ENCODE results near the gene ADCK1.
"Not testable (repeated sequence)": the region's sequence is repeated elsewhere in the genome, so short reads cannot be mapped to it uniquely, and the experiment has no call there.

- not testable (repeated sequence) for TF ChIP-seq CTCF (conservative IDR thresholded peaks at IDR 0.05; ENCODE audit: low read depth, low read length); EZH2phosphoT487 (IDR thresholded peaks at IDR 0.05; ENCODE audit: borderline replicate concordance, low read length)
Measured at GRCh38 chr14:77915390-77915789, 115.5 kb downstream of the ADCK1 start.
